HCT116 (cell line): ENCODE data around the gene SCN2B.

ENCODE experiments used
- CBX3 ChIP-seq: IDR thresholded peaks from 2 replicates; pipeline ENCODE4 v1.6.1; 2012; ENCODE audit warnings: low read depth
- CTCF ChIP-seq, 3 experiments: fragments of 200-600 bp in 1 of 3; sonication (generic) in 1 of 3; IDR thresholded peaks in 2 of 3; conservative IDR thresholded peaks in 1 of 3; 2 replicates each; pipeline ENCODE4 v1.5.1; 2012 to 2017; ENCODE audit warnings: low read depth in 2 of 3, low read length in 2 of 3, antibody characterized with exemption in 1 of 3, borderline replicate concordance in 1 of 3, control low read depth in 1 of 3, mild to moderate bottlenecking in 1 of 3, mixed read lengths in 1 of 3, mixed run types in 1 of 3, moderate library complexity in 1 of 3; ENCODE audit not compliant: insufficient read depth in 1 of 3
- YY1 ChIP-seq: IDR thresholded peaks from 2 replicates; pipeline ENCODE4 v1.6.1; 2011; ENCODE audit warnings: low read length, low read depth, moderate library complexity, mild to moderate bottlenecking; ENCODE audit not compliant: insufficient replicate concordance; ENCODE audit errors: extremely low read depth
- ZBTB33 ChIP-seq: IDR thresholded peaks from 2 replicates; pipeline ENCODE4 v1.6.1; 2011; ENCODE audit warnings: mild to moderate bottlenecking, low read length, moderate library complexity; ENCODE audit not compliant: insufficient replicate concordance; ENCODE audit errors: extremely low read depth

DNA sequence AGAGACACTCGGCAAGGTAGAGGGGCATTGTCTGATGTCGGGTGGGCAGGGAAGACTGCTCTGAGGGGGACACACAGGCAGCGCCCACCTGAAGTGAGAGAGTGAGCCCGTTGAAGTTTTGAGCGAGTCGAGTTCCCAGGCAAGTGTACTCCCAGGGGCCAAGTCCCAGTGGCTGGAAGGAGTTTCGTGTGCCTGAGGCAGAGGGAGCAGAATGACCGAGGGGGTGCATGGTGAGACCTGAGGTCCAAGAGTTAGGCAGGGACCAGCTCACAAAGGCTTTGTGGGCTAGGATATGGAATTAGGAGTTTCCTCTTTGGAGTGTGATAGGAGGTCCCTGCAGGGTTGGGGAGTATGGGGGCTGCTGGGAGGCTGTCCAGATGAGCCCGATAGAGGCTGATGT is 6.2 kb downstream of the SCN2B start:
- no peak for TF ChIP-seq CTCF (IDR thresholded peaks at IDR 0.05 in 2 of 3, conservative IDR thresholded peaks at IDR 0.05 in 1 of 3; ENCODE audit: borderline replicate concordance in 1 of 3, insufficient read depth in 1 of 3, low read depth in 2 of 3, low read length in 2 of 3)
- TF ChIP-seq YY1, result no peak
- no peak for TF ChIP-seq CBX3
- no peak for TF ChIP-seq ZBTB33
